GM19467 (cell line): Measurements from ENCODE around the gene SH3BP5.
A peak's percentile ranks its signal among the peaks of the same experiment; 100 is the strongest.

ENCODE experiments used
- ATAC-seq: cut with Tn5 transposase; IDR thresholded peaks from one replicate; pipeline ENCODE4 v1.9.1; 2021; ENCODE audit warnings: mild to moderate bottlenecking, moderate library complexity; ENCODE audit not compliant: unreplicated experiment

Gene SH3BP5

GRCh38 chr3:15279671-15280402 is 52.5 kb downstream of the SH3BP5 start:
- no peak for ATAC-seq

- no peak for ATAC-seq
Measured at GRCh38 chr3:15279205-15279604, 53.2 kb downstream of the SH3BP5 start.

- ATAC-seq = no peak
Measured at GRCh38 chr3:15277861-15278500, 54.4 kb downstream of the SH3BP5 start.

GRCh38 chr3:15276028-15276724 is 56.2 kb downstream of the SH3BP5 start:
- ATAC-seq = no peak

GRCh38 chr3:15273227-15273626 is 59.2 kb downstream of the SH3BP5 start:
- ATAC-seq = no peak

- no peak for ATAC-seq
Measured at GRCh38 chr3:15272426-15273196, 59.8 kb downstream of the SH3BP5 start.

- peak; percentile 64 for ATAC-seq
Measured at GRCh38 chr3:15271785-15272381, 60.5 kb downstream of the SH3BP5 start.

GRCh38 chr3:15271030-15271429 is 61.4 kb downstream of the SH3BP5 start:
- no peak for ATAC-seq

- peak; percentile 60 for ATAC-seq
Measured at GRCh38 chr3:15269091-15269989, 63.0 kb downstream of the SH3BP5 start.

GRCh38 chr3:15268033-15268631 is 64.3 kb downstream of the SH3BP5 start:
- peak; percentile 45 for ATAC-seq

GRCh38 chr3:15267502-15267901 is 64.9 kb downstream of the SH3BP5 start:
- no peak for ATAC-seq

GRCh38 chr3:15266510-15267376 is 65.6 kb downstream of the SH3BP5 start:
- no peak for ATAC-seq

GRCh38 chr3:15265655-15266509 is 66.5 kb downstream of the SH3BP5 start:
- no peak for ATAC-seq

- no peak for ATAC-seq
Measured at GRCh38 chr3:15264486-15264885, 67.9 kb downstream of the SH3BP5 start.

- no peak for ATAC-seq
Measured at GRCh38 chr3:15263926-15264325, 68.5 kb downstream of the SH3BP5 start.

- no peak for ATAC-seq
Measured at GRCh38 chr3:15263120-15263519, 69.3 kb downstream of the SH3BP5 start.

- ATAC-seq = no peak
Measured at GRCh38 chr3:15262021-15262420, 70.4 kb downstream of the SH3BP5 start.

- no peak for ATAC-seq
Measured at GRCh38 chr3:15261274-15261673, 71.1 kb downstream of the SH3BP5 start.
